AG09319 (cell line): ENCODE data around the gene MRC2.

Experiments
- DNase-seq: peaks from one replicate; pipeline ENCODE4 v3.0.0-alpha.2; 2010; ENCODE audit warnings: low read depth; ENCODE audit errors: extremely low read depth
- CTCF ChIP-seq: IDR thresholded peaks from 2 replicates; pipeline ENCODE4 v1.5.1; 2011; ENCODE audit warnings: low read depth, mild to moderate bottlenecking, inconsistent platforms, low read length, moderate library complexity

MRC2 gene

GRCh38 chr17:62673614-62674362 lies 46.3 kb downstream of the MRC2 start:
- DNase-seq: no peak

GRCh38 chr17:62674363-62674739 lies 46.9 kb downstream of the MRC2 start:
- no peak for DNase-seq
- TF ChIP-seq CTCF: no peak

More at GRCh38 chr17:62673614-62674362, 46.3 kb downstream of the MRC2 start:
- no peak for TF ChIP-seq CTCF

- no peak for TF ChIP-seq CTCF
- no peak for DNase-seq
Measured at GRCh38 chr17:62674841-62675240, 47.4 kb downstream of the MRC2 start.

- no peak for TF ChIP-seq CTCF
- DNase-seq: no peak
Measured at GRCh38 chr17:62675260-62675659, 47.8 kb downstream of the MRC2 start.

GRCh38 chr17:62675701-62676100 lies 48.2 kb downstream of the MRC2 start:
- TF ChIP-seq CTCF: no peak
- DNase-seq: no peak

- no peak for TF ChIP-seq CTCF
- no peak for DNase-seq
Measured at GRCh38 chr17:62676231-62676943, 48.9 kb downstream of the MRC2 start.

- DNase-seq: no peak
- TF ChIP-seq CTCF: no peak
Measured at GRCh38 chr17:62676952-62677596, 49.6 kb downstream of the MRC2 start.
